Activated CD4-positive, alpha-beta T cell treated with anti-CD3 and anti-CD28 coated beads, Interleukin-2, amount 10 ng/mL, durations not matched to agents 24 days and 14 days (primary cell): Measurements from ENCODE around the gene MLIP. TPM values are rescaled to one million over a fixed set of nuclear protein-coding genes. Genes with fewer than 3 reads are reported as not detected.
"Not testable (repeated sequence)": the region's sequence is repeated elsewhere in the genome, so short reads cannot be mapped to it uniquely, and the experiment has no call there.

ENCODE experiments used
- DNase-seq: peaks from one replicate; pipeline ENCODE4 v3.0.0; 2022
- H3K27ac Mint-ChIP-seq: one replicate; pipeline ENCODE4 v1.8.0; 2022; ENCODE audit warnings: mild to moderate bottlenecking, mixed read lengths
- H3K27me3 Mint-ChIP-seq: one replicate; pipeline ENCODE4 v1.8.0; 2022; ENCODE audit warnings: mixed read lengths
- H3K36me3 Mint-ChIP-seq: one replicate; pipeline ENCODE4 v1.8.0; 2022; ENCODE audit warnings: low read depth, mild to moderate bottlenecking, mixed read lengths
- H3K4me1 Mint-ChIP-seq: one replicate; pipeline ENCODE4 v1.8.0; 2021; ENCODE audit warnings: mixed read lengths
- H3K4me3 Mint-ChIP-seq: one replicate; pipeline ENCODE4 v1.8.0; 2022; ENCODE audit warnings: mild to moderate bottlenecking, moderate library complexity, mixed read lengths
- H3K9me3 Mint-ChIP-seq: one replicate; pipeline ENCODE4 v1.8.0; 2021; ENCODE audit warnings: mixed read lengths
- intact Hi-C: fragments of 100-400 bp; cut with micrococcal nuclease; formaldehyde crosslinking; loops from one replicate; pipeline ENCODE4 v1.15.1; 2023
- total RNA-seq: library from RNA; stranded (reverse); gene quantifications from 2 replicates; pipeline ENCODE4 v1.2.3, GENCODE V29; 2022

MLIP gene
- total RNA-seq, 1 donor from 2014 or later, result not detected

DNA sequence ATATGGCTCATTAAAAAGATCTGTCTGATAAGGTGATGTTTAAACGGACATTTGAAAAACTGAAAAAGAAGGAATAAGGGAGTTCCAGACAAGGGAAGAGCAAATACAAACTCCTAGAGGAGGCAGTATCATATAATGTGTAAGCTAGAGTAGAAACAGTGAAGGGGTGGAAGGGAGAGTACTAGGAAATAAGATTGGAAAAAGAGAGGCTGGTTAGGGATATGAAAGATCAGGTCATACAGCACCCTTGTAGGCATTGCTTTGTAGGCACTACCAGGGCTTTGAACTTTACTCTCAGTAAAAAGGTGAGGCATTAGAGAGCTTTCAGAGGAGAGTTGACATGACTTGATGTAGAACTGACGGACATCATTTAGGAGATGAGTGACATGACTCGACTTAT, 85.7 kb downstream of the MLIP start:
- Mint-ChIP-seq H3K27ac (no peak overlapping the region), H3K27me3 (no peaks in the 10 kb centered on the region), H3K4me1 (no peaks in the 10 kb centered on the region), H3K9me3 (no peaks in the 10 kb centered on the region), H3K4me3 (no peak overlapping the region), H3K36me3 (no peaks in the 10 kb centered on the region)
- intact Hi-C loops, result no loop called here
- no peak for DNase-seq

DNA sequence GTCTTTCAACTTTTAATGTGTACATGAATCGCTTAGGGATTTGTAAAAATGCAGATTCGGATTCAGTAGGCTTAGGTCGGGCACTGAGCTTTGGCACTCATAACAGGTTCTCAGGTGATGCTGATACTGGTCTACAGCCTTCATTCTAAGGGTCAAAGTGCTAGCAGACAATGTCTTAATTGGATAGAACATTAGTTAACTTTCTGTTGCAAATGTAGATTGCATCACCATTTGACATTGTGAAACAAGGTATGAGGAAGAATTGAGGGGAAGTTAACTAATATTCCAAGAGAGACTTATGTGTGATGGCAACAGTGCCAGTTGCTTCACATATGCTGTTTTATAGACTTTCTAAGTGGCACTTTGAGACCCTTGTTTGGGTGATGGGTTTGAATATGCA, 86.9 kb downstream of the MLIP start:
- no peaks in the 10 kb centered on the region for H3K36me3 Mint-ChIP-seq
- no peak for DNase-seq
- no peak overlapping the region for H3K27ac Mint-ChIP-seq
- H3K9me3 Mint-ChIP-seq, result no peaks in the 10 kb centered on the region
- intact Hi-C loops, result no loop called here
- H3K4me3 Mint-ChIP-seq, result no peak overlapping the region
- H3K4me1 Mint-ChIP-seq, result no peaks in the 10 kb centered on the region
- no peaks in the 10 kb centered on the region for H3K27me3 Mint-ChIP-seq

DNA sequence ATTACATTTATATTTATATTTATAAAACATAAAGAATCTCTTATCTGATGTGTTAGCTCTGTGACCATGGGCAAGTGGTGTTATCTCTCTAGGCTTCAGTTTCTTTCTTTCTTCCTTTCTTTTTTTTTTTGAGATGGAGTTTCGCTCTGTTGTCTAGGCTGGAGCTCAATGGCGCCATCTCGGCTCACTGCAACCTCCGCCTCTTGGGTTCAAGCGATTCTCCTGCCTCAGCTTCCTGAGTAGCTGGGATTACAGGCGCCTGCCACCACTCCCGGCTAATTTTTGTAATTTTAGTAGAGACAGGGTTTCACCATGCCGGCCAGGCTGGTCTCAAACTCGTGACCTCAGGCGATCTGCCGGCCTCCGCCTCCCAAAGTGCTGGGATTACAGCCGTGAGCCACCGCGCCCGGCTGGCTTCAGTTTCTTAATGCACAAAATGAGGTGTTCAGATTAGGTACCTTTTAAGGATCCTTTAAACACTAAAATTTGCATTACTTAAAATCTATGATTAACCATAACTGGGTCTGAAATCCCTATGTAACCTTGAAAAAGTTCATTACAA, 92.3 kb downstream of the MLIP start:
- H3K4me3 Mint-ChIP-seq, H3K27me3 Mint-ChIP-seq, H3K36me3 Mint-ChIP-seq, intact Hi-C loops, H3K27ac Mint-ChIP-seq, H3K9me3 Mint-ChIP-seq, H3K4me1 Mint-ChIP-seq, DNase-seq: not testable (repeated sequence)

- no peaks in the 10 kb centered on the region for H3K9me3 Mint-ChIP-seq
- H3K27me3 Mint-ChIP-seq, result no peaks in the 10 kb centered on the region
- peaks cover 3% of the 10 kb centered on the region for H3K4me1 Mint-ChIP-seq
- no peak overlapping the region for H3K27ac Mint-ChIP-seq
- intact Hi-C loops, result no loop called here
- no peak overlapping the region for H3K4me3 Mint-ChIP-seq
- DNase-seq, result no peak
- H3K36me3 Mint-ChIP-seq, result peaks cover 2% of the 10 kb centered on the region
These were observed 93.8 kb downstream of the MLIP start for GRCh38 chr6:54204921-54205591.

- Mint-ChIP-seq H3K4me3 (no peak overlapping the region), H3K27ac (no peak overlapping the region), H3K27me3 (no peaks in the 10 kb centered on the region), H3K4me1 (peaks cover 3% of the 10 kb centered on the region), H3K9me3 (no peaks in the 10 kb centered on the region), H3K36me3 (peaks cover 2% of the 10 kb centered on the region)
- DNase-seq, result no peak
- intact Hi-C loops, result no loop called here
These were observed 95.3 kb downstream of the MLIP start for GRCh38 chr6:54206510-54206909.

- H3K27ac Mint-ChIP-seq, intact Hi-C loops, H3K9me3 Mint-ChIP-seq: not testable (repeated sequence)
These were observed 98.7 kb downstream of the MLIP start for GRCh38 chr6:54209983-54210382.

GRCh38 chr6:54214286-54214685, 103.0 kb downstream of the MLIP start:
- Mint-ChIP-seq H3K27ac (no peak overlapping the region), H3K4me1 (no peaks in the 10 kb centered on the region), H3K9me3 (no peaks in the 10 kb centered on the region), H3K36me3 (peaks cover 2% of the 10 kb centered on the region), H3K27me3 (no peaks in the 10 kb centered on the region), H3K4me3 (no peak overlapping the region)
- intact Hi-C loops, result no loop called here
- DNase-seq, result no peak

More at GRCh38 chr6:54209983-54210382, 98.7 kb downstream of the MLIP start:
- not testable (repeated sequence) for H3K4me3 Mint-ChIP-seq, H3K27me3 Mint-ChIP-seq, H3K4me1 Mint-ChIP-seq, DNase-seq, H3K36me3 Mint-ChIP-seq

GRCh38 chr6:54216336-54216735, 105.1 kb downstream of the MLIP start:
- no peak for DNase-seq
- no peaks in the 10 kb centered on the region for H3K9me3 Mint-ChIP-seq
- no peak overlapping the region for H3K27ac Mint-ChIP-seq
- intact Hi-C loops, result no loop called here
- no peaks in the 10 kb centered on the region for H3K4me1 Mint-ChIP-seq
- no peaks in the 10 kb centered on the region for H3K36me3 Mint-ChIP-seq
- H3K4me3 Mint-ChIP-seq, result no peak overlapping the region
- no peaks in the 10 kb centered on the region for H3K27me3 Mint-ChIP-seq

GRCh38 chr6:54217018-54217417, 105.8 kb downstream of the MLIP start:
- no peaks in the 10 kb centered on the region for H3K4me1 Mint-ChIP-seq
- no peak for DNase-seq
- no peak overlapping the region for H3K27ac Mint-ChIP-seq
- H3K36me3 Mint-ChIP-seq, result no peaks in the 10 kb centered on the region
- no peaks in the 10 kb centered on the region for H3K27me3 Mint-ChIP-seq
- intact Hi-C loops, result no loop called here
- H3K9me3 Mint-ChIP-seq, result no peaks in the 10 kb centered on the region
- H3K4me3 Mint-ChIP-seq, result no peak overlapping the region

GRCh38 chr6:54222217-54222616, 111.0 kb downstream of the MLIP start:
- Mint-ChIP-seq H3K36me3 (no peaks in the 10 kb centered on the region), H3K4me3 (no peak overlapping the region), H3K4me1 (no peaks in the 10 kb centered on the region), H3K9me3 (no peaks in the 10 kb centered on the region), H3K27me3 (no peaks in the 10 kb centered on the region), H3K27ac (no peak overlapping the region)
- DNase-seq, result no peak
- intact Hi-C loops, result no loop called here

DNA sequence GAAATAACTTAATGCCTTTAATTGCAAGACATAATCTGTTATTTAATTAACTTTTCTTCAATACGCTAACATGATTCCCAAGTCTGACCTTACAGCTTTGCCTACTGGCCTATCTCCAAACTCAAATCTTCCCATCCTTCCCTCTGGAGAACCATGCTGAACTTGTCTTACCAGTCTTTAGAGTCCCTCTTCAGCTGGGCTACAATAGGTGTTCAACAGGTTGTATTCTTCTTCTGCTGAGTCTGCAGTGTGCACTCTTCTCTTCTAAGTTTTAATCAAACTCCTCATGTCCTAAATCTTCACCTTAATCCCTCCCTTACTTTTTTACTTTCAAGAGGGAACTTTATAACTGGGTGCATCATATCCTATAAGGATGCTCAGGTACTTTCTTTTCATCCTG, 121.5 kb downstream of the MLIP start:
- Mint-ChIP-seq H3K27ac (no peak overlapping the region), H3K36me3 (no peaks in the 10 kb centered on the region), H3K9me3 (no peaks in the 10 kb centered on the region), H3K4me3 (no peak overlapping the region), H3K27me3 (no peaks in the 10 kb centered on the region), H3K4me1 (no peaks in the 10 kb centered on the region)
- DNase-seq, result no peak
- intact Hi-C loops, result no loop called here

GRCh38 chr6:54234539-54234938, 123.3 kb downstream of the MLIP start:
- no peak for DNase-seq
- H3K4me1 Mint-ChIP-seq, result no peaks in the 10 kb centered on the region
- H3K9me3 Mint-ChIP-seq, result no peaks in the 10 kb centered on the region
- H3K36me3 Mint-ChIP-seq, result no peaks in the 10 kb centered on the region
- H3K4me3 Mint-ChIP-seq, result no peak overlapping the region
- H3K27ac Mint-ChIP-seq, result no peak overlapping the region
- intact Hi-C loops, result no loop called here
- H3K27me3 Mint-ChIP-seq, result no peaks in the 10 kb centered on the region

- no peaks in the 10 kb centered on the region for H3K9me3 Mint-ChIP-seq
- H3K27ac Mint-ChIP-seq, result no peak overlapping the region
- H3K36me3 Mint-ChIP-seq, result no peaks in the 10 kb centered on the region
- H3K27me3 Mint-ChIP-seq, result no peaks in the 10 kb centered on the region
- no peak overlapping the region for H3K4me3 Mint-ChIP-seq
- intact Hi-C loops, result no loop called here
- H3K4me1 Mint-ChIP-seq, result no peaks in the 10 kb centered on the region
- DNase-seq, result no peak
These were observed 125.7 kb downstream of the MLIP start for GRCh38 chr6:54236984-54237383.

DNA sequence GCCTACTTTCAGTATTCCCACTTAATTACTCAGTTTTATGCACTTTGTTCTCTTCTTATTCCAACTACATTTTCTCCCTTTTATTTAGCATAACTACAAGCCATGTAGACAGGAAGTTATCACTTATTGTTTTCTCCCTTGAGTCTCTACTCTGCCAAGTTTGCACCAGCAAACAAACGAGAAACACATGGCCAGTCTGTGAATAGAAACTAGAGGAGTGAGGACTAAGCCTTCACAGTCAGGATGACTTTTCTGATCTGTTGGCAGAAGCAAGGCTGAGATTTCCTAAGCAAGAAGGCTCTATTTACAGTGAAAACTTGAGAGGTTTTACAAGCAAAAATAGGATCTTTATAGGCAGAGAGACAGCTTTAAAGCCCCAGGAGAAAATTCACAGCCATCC, 127.2 kb downstream of the MLIP start:
- Mint-ChIP-seq H3K27ac (no peak overlapping the region), H3K4me1 (no peaks in the 10 kb centered on the region), H3K36me3 (no peaks in the 10 kb centered on the region), H3K4me3 (no peak overlapping the region), H3K27me3 (no peaks in the 10 kb centered on the region), H3K9me3 (no peaks in the 10 kb centered on the region)
- intact Hi-C loops, result no loop called here
- DNase-seq, result no peak

GRCh38 chr6:54243699-54244098, 132.5 kb downstream of the MLIP start:
- Mint-ChIP-seq H3K36me3 (no peaks in the 10 kb centered on the region), H3K27me3 (no peaks in the 10 kb centered on the region), H3K4me1 (no peaks in the 10 kb centered on the region), H3K9me3 (no peaks in the 10 kb centered on the region), H3K27ac (no peak overlapping the region), H3K4me3 (no peak overlapping the region)
- intact Hi-C loops, result no loop called here
- DNase-seq, result no peak
